Measurements from ENCODE around the gene CCDC110.

GRCh38 chr4:185506422-185506821, 34.9 kb upstream of the CCDC110 start:
- TF ChIP-seq POLR2A (IDR thresholded peaks at IDR 0.05) (no peak), CTCF (IDR thresholded peaks at IDR 0.05) (no peak)

Measured in right lobe of liver (tissue), 4 donors.